Suprapubic skin (tissue), 4 donors: ENCODE results near the gene MTX2. TPM values are rescaled to one million over a fixed set of nuclear protein-coding genes. Genes with fewer than 3 reads are reported as not detected.

Experiments
- DNase-seq, 2 donors: peaks; one replicate each; pipeline ENCODE4 v3.0.0-alpha.2; 2019; ENCODE audit warnings: low spot score in 2 of 2
- H3K27ac ChIP-seq: fragments of 200-600 bp; sonication (generic); one replicate; pipeline ENCODE4 v1.5.1; 2019
- H3K27me3 ChIP-seq: fragments of 200-600 bp; sonication (generic); one replicate; pipeline ENCODE4 v1.5.1; 2019
- H3K36me3 ChIP-seq: fragments of 200-600 bp; sonication (generic); one replicate; pipeline ENCODE4 v1.5.1; 2019
- H3K4me1 ChIP-seq: fragments of 200-600 bp; sonication (generic); one replicate; pipeline ENCODE4 v1.5.1; 2019
- H3K4me3 ChIP-seq: fragments of 200-600 bp; sonication (generic); one replicate; pipeline ENCODE4 v1.5.1; 2019; ENCODE audit warnings: mild to moderate bottlenecking
- H3K9me3 ChIP-seq: fragments of 200-600 bp; sonication (generic); one replicate; pipeline ENCODE4 v1.5.1; 2019
- CTCF ChIP-seq, 2 donors: fragments of 200-600 bp in 1 of 2; fragments of 450-650 bp in 1 of 2; sonication (generic) in 1 of 2; IDR thresholded peaks; one replicate each; pipeline ENCODE4 v1.5.1; 2016 to 2019; ENCODE audit warnings: antibody characterized with exemption in 2 of 2, mild to moderate bottlenecking in 1 of 2, moderate library complexity in 1 of 2
- EP300 ChIP-seq: sonication (generic); formaldehyde crosslinking; IDR thresholded peaks from one replicate; pipeline ENCODE4 v1.6.1; 2017; ENCODE audit warnings: antibody characterized with exemption
- POLR2A ChIP-seq, 2 donors: fragments of 450-650 bp; IDR thresholded peaks; one replicate each; pipeline ENCODE4 v1.6.1; 2017; ENCODE audit warnings: antibody characterized with exemption in 2 of 2, mild to moderate bottlenecking in 2 of 2, moderate library complexity in 2 of 2
- POLR2AphosphoS5 ChIP-seq, 3 donors: sonication (generic); formaldehyde crosslinking; IDR thresholded peaks; one replicate each; pipeline ENCODE4 v1.6.1; 2017; ENCODE audit warnings: antibody characterized with exemption in 3 of 3
- WGBS: methylation state at CpG from one replicate; pipeline ENCODE4 v1.1.5; 2018; 5-methylcytosine and 5-hydroxymethylcytosine counted together
- total RNA-seq, 4 donors: library from RNA; depleted of rRNA; stranded (reverse); fragments of >200 nt; gene quantifications; one replicate each; pipeline ENCODE4 v1.1.0, GENCODE V29; 2016

Gene MTX2
- total RNA-seq, 4 donors from 2014 or later: 23.3 to 33.5 (median 31.2) TPM

GRCh38 chr2:176285321-176285720 is 16.1 kb downstream of the MTX2 start:
- H3K27me3 ChIP-seq: no peaks in the 10 kb centered on the region
- H3K27ac ChIP-seq: no peak overlapping the region
- H3K4me3 ChIP-seq: no peak overlapping the region
- H3K36me3 ChIP-seq: no peaks in the 10 kb centered on the region
- no peaks in the 10 kb centered on the region for H3K9me3 ChIP-seq
- H3K4me1 ChIP-seq: no peaks in the 10 kb centered on the region
- no peak for DNase-seq
- TF ChIP-seq POLR2AphosphoS5 (IDR thresholded peaks at IDR 0.05) (no peak), EP300 (no peak), POLR2A (IDR thresholded peaks at IDR 0.05) (no peak), CTCF (IDR thresholded peaks at IDR 0.05) (no peak)

- DNase-seq: no peak
- no peak overlapping the region for H3K4me3 ChIP-seq
- H3K27ac ChIP-seq: no peak overlapping the region
- H3K9me3 ChIP-seq: no peaks in the 10 kb centered on the region
- H3K36me3 ChIP-seq: no peaks in the 10 kb centered on the region
- H3K27me3 ChIP-seq: no peaks in the 10 kb centered on the region
- 87% methylated on average over 4 of the region's 4 CpGs for WGBS
- no peaks in the 10 kb centered on the region for H3K4me1 ChIP-seq
- TF ChIP-seq POLR2A (IDR thresholded peaks at IDR 0.05): no peak
Measured at GRCh38 chr2:176291335-176291734, 22.1 kb downstream of the MTX2 start.

GRCh38 chr2:176291809-176292283 is 22.6 kb downstream of the MTX2 start:
- no peak for DNase-seq
- no peak overlapping the region for H3K27ac ChIP-seq
- no peaks in the 10 kb centered on the region for H3K9me3 ChIP-seq
- no peak overlapping the region for H3K4me3 ChIP-seq
- H3K27me3 ChIP-seq: no peaks in the 10 kb centered on the region
- H3K36me3 ChIP-seq: no peaks in the 10 kb centered on the region
- no peaks in the 10 kb centered on the region for H3K4me1 ChIP-seq
- no peak for TF ChIP-seq POLR2A (IDR thresholded peaks at IDR 0.05)
- TF ChIP-seq POLR2AphosphoS5 (IDR thresholded peaks at IDR 0.05): no peak
- TF ChIP-seq CTCF (IDR thresholded peaks at IDR 0.05): no peak
- TF ChIP-seq EP300: no peak

- Histone ChIP-seq H3K36me3 (no peaks in the 10 kb centered on the region), H3K9me3 (no peaks in the 10 kb centered on the region), H3K27me3 (no peaks in the 10 kb centered on the region), H3K4me1 (no peaks in the 10 kb centered on the region), H3K27ac (no peak overlapping the region), H3K4me3 (no peak overlapping the region)
- no peak for DNase-seq
- TF ChIP-seq POLR2A (IDR thresholded peaks at IDR 0.05) (no peak), EP300 (no peak), POLR2AphosphoS5 (IDR thresholded peaks at IDR 0.05) (no peak), CTCF (IDR thresholded peaks at IDR 0.05) (no peak)
- WGBS: 94% methylated on average over 2 of the region's 2 CpGs
Measured at GRCh38 chr2:176292608-176293007, 23.4 kb downstream of the MTX2 start.

GRCh38 chr2:176293334-176293733 is 24.1 kb downstream of the MTX2 start:
- DNase-seq: no peak
- TF ChIP-seq POLR2A (IDR thresholded peaks at IDR 0.05): no peak
- no peak for TF ChIP-seq POLR2AphosphoS5 (IDR thresholded peaks at IDR 0.05)
- TF ChIP-seq CTCF (IDR thresholded peaks at IDR 0.05): no peak
- no peak for TF ChIP-seq EP300
- WGBS: 69% methylated on average over 3 of the region's 3 CpGs
- no peaks in the 10 kb centered on the region for H3K4me1 ChIP-seq
- H3K4me3 ChIP-seq: no peak overlapping the region
- no peaks in the 10 kb centered on the region for H3K9me3 ChIP-seq
- no peaks in the 10 kb centered on the region for H3K36me3 ChIP-seq
- H3K27me3 ChIP-seq: no peaks in the 10 kb centered on the region
- H3K27ac ChIP-seq: no peak overlapping the region

- Histone ChIP-seq H3K36me3 (peaks cover 3% of the 10 kb centered on the region), H3K4me1 (no peaks in the 10 kb centered on the region), H3K9me3 (no peaks in the 10 kb centered on the region), H3K27me3 (no peaks in the 10 kb centered on the region), H3K27ac (no peak overlapping the region), H3K4me3 (no peak overlapping the region)
- no peak for DNase-seq
- TF ChIP-seq POLR2A (IDR thresholded peaks at IDR 0.05) (no peak), CTCF (IDR thresholded peaks at IDR 0.05) (no peak), POLR2AphosphoS5 (IDR thresholded peaks at IDR 0.05) (no peak), EP300 (no peak)
- 89% methylated on average over 3 of the region's 3 CpGs for WGBS
Measured at GRCh38 chr2:176297067-176297466, 27.8 kb downstream of the MTX2 start.
